SK-N-SH (cell line): ENCODE data around the gene RAPGEF3. TPM values are rescaled to one million over a fixed set of nuclear protein-coding genes. Genes with fewer than 3 reads are reported as not detected.

ENCODE experiments used
- CTCF ChIA-PET: fragments of 300-600, 350-600 bp; formaldehyde crosslinking; extraction: SDS; loops from one replicate; lab custom pipeline; 2021; lab: Yijun Ruan, JAX
- POLR2A ChIA-PET: fragments of 350-600 bp; sonication (Branson Sonifier 250); formaldehyde crosslinking; extraction: SDS; loops from one replicate; lab custom pipeline; 2020; ENCODE audit warnings: antibody characterized with exemption, inconsistent platforms; lab: Yijun Ruan, JAX
- DNase-seq: peaks from one replicate; pipeline ENCODE4 v3.0.0; 2012
- H2AFZ ChIP-seq: fragments of 200-600 bp; sonication (generic); 2 replicates; pipeline ENCODE4 v1.8.1; 2016; ENCODE audit warnings: antibody characterized with exemption, mild to moderate bottlenecking, low read depth
- H3F3A ChIP-seq: fragments of 200-600 bp; sonication (generic); replicated peaks from 2 replicates; pipeline ENCODE3; 2016; ENCODE audit warnings: antibody characterized with exemption, mild to moderate bottlenecking; ENCODE audit not compliant: insufficient read depth
- H3K27ac ChIP-seq, 2 experiments: fragments of 200-500 bp in 1 of 2; fragments of 200-600 bp in 1 of 2; sonication (Bioruptor generic) in 1 of 2; sonication (generic), shearing (Covaris generic) in 1 of 2; 2 replicates each; pipeline versions ENCODE4 v1.5.1 to v1.6.1; 2014 to 2016; ENCODE audit warnings: low read depth in 2 of 2, inconsistent platforms in 1 of 2, low read length in 1 of 2, mild to moderate bottlenecking in 1 of 2, mixed read lengths in 1 of 2
- H3K27me3 ChIP-seq: fragments of 200-600 bp; sonication (generic), shearing (Covaris generic); 2 replicates; pipeline ENCODE4 v1.6.1; 2016; ENCODE audit warnings: mixed run types; ENCODE audit not compliant: insufficient read depth
- H3K36me3 ChIP-seq, 2 experiments: fragments of 200-500 bp in 1 of 2; fragments of 200-600 bp in 1 of 2; sonication (Bioruptor generic) in 1 of 2; sonication (generic) in 1 of 2; replicated peaks in 1 of 2; 2 replicates each; pipeline versions ENCODE3 to v1.5.1; 2014 to 2016; ENCODE audit warnings: low read length in 1 of 2, mild to moderate bottlenecking in 1 of 2; ENCODE audit not compliant: insufficient read depth in 2 of 2, control insufficient read depth in 1 of 2
- H3K4me1 ChIP-seq, 2 experiments: fragments of 200-500 bp in 1 of 2; fragments of 200-600 bp in 1 of 2; sonication (Bioruptor generic) in 1 of 2; sonication (generic), shearing (Covaris generic) in 1 of 2; 2 replicates each; pipeline versions ENCODE4 v1.5.1 to v1.6.1; 2014 to 2016; ENCODE audit warnings: low read depth in 1 of 2, low read length in 1 of 2, mixed run types in 1 of 2; ENCODE audit not compliant: insufficient read depth in 2 of 2, control insufficient read depth in 1 of 2
- H3K4me2 ChIP-seq: fragments of 200-600 bp; sonication (generic), shearing (Covaris generic); 2 replicates; pipeline ENCODE4 v1.6.1; 2017; ENCODE audit warnings: mixed run types
- H3K4me3 ChIP-seq, 2 experiments: fragments of 200-500 bp in 1 of 2; fragments of 200-600 bp in 1 of 2; sonication (Bioruptor generic) in 1 of 2; sonication (generic), shearing (Covaris generic) in 1 of 2; 2 replicates each; pipeline versions ENCODE4 v1.5.1 to v1.8.1; 2014 to 2016; ENCODE audit warnings: low read depth in 2 of 2, inconsistent platforms in 1 of 2, low read length in 1 of 2, mild to moderate bottlenecking in 1 of 2, mixed read lengths in 1 of 2, moderate library complexity in 1 of 2
- H3K79me2 ChIP-seq: fragments of 200-600 bp; sonication (generic); 2 replicates; pipeline ENCODE4 v1.8.1; 2017; ENCODE audit warnings: mild to moderate bottlenecking; ENCODE audit not compliant: insufficient read depth
- H3K9ac ChIP-seq: fragments of 200-600 bp; sonication (generic); 2 replicates; pipeline ENCODE4 v1.6.1; 2017; ENCODE audit warnings: mixed run types
- H3K9me2 ChIP-seq: fragments of 200-600 bp; sonication (generic); 2 replicates; pipeline ENCODE4 v1.6.1; 2017; ENCODE audit warnings: mixed run types
- H3K9me3 ChIP-seq: fragments of 200-600 bp; sonication (generic); 2 replicates; pipeline ENCODE4 v1.6.1; 2017; ENCODE audit warnings: mixed run types, mild to moderate bottlenecking, moderate library complexity
- H4K20me1 ChIP-seq: fragments of 200-600 bp; sonication (generic); 2 replicates; pipeline ENCODE4 v1.6.1; 2017; ENCODE audit warnings: mild to moderate bottlenecking, mixed run types; ENCODE audit not compliant: insufficient read depth
- CTCF ChIP-seq: fragments of 200-600 bp; sonication (generic); IDR thresholded peaks from 2 replicates; pipeline ENCODE4 v1.6.1; 2017; ENCODE audit warnings: antibody characterized with exemption, mild to moderate bottlenecking, moderate library complexity
- FOXJ3 ChIP-seq: sonication (generic); formaldehyde crosslinking; IDR thresholded peaks from 2 replicates; pipeline ENCODE4 v1.5.1; 2020; ENCODE audit warnings: mild to moderate bottlenecking, missing genetic modification reagents
- GABPA ChIP-seq: IDR thresholded peaks from 2 replicates; pipeline ENCODE4 v1.4.0; 2012; ENCODE audit warnings: low read depth, mild to moderate bottlenecking
- IRF3 ChIP-seq: fragments of 150-350 bp; IDR thresholded peaks from 2 replicates; pipeline ENCODE4 v1.6.1; 2016; ENCODE audit warnings: mild to moderate bottlenecking, low read depth, low read length
- JUND ChIP-seq: IDR thresholded peaks from 2 replicates; pipeline ENCODE4 v1.4.0; 2012
- MAX ChIP-seq: IDR thresholded peaks from 2 replicates; pipeline ENCODE4 v1.4.0; 2012; ENCODE audit warnings: low read depth
- MXI1 ChIP-seq: IDR thresholded peaks from 2 replicates; pipeline ENCODE4 v1.6.1; 2012; ENCODE audit warnings: mild to moderate bottlenecking, low read depth, low read length, improper control_type of control experiment
- NRF1 ChIP-seq: IDR thresholded peaks from 2 replicates; pipeline ENCODE4 v1.6.1; 2012; ENCODE audit warnings: low read depth, mild to moderate bottlenecking, low read length
- RCOR1 ChIP-seq: fragments of 150-350 bp; IDR thresholded peaks from 2 replicates; pipeline ENCODE4 v1.6.1; 2017; ENCODE audit warnings: antibody characterized with exemption, low read length
- RFX5 ChIP-seq: IDR thresholded peaks from 2 replicates; pipeline ENCODE4 v1.6.1; 2012; ENCODE audit warnings: mild to moderate bottlenecking, improper control_type of control experiment, low read length
- SMC3 ChIP-seq: IDR thresholded peaks from 2 replicates; pipeline ENCODE4 v1.6.1; 2012; ENCODE audit warnings: low read depth, low read length, improper control_type of control experiment
- TAF1 ChIP-seq: IDR thresholded peaks from 2 replicates; pipeline ENCODE4 v1.6.1; 2012; ENCODE audit warnings: low read depth, mild to moderate bottlenecking, low read length, moderate library complexity, borderline replicate concordance
- TEAD4 ChIP-seq: IDR thresholded peaks from 2 replicates; pipeline ENCODE4 v1.4.0; 2012; ENCODE audit warnings: mild to moderate bottlenecking, borderline replicate concordance; ENCODE audit not compliant: insufficient read depth
- WGBS: methylation state at CpG from one replicate; pipeline ENCODE4 v1.1.6; 2017; ENCODE audit warnings: low lambda C conversion rate; 5-methylcytosine and 5-hydroxymethylcytosine counted together
- polyA plus RNA-seq, 3 experiments: library from polyadenylated mRNA; depleted of rRNA; stranded (reverse); fragments of >200 nt; gene quantifications; 2 replicates each; pipeline ENCODE4 v1.2.3, GENCODE V29; 2012

The RAPGEF3 gene
- polyA plus RNA-seq, 1 of the 3 experiments (the other 2 are of a cell fraction), result 0.90 TPM

GRCh38 chr12:47763481-47764346 is 5.0 kb upstream of the RAPGEF3 start:
- 90% methylated on average over 8 of the region's 8 CpGs for WGBS
- Histone ChIP-seq H2AFZ (no peak overlapping the region), H3K4me1 (peaks cover 7 to 45% of the 10 kb centered on the region in 2 experiments; a peak in 2 of 4 replicates), H3K4me2 (no peak overlapping the region), H3K36me3 (no peaks in the 10 kb centered on the region), H4K20me1 (no peaks in the 10 kb centered on the region), H3K27me3 (no peaks in the 10 kb centered on the region), H3K9ac (no peak overlapping the region), H3K79me2 (no peaks in the 10 kb centered on the region), H3K9me3 (no peaks in the 10 kb centered on the region), H3K4me3 (no peak overlapping the region), H3F3A (no peaks in the 10 kb centered on the region), H3K9me2 (no peaks in the 10 kb centered on the region), H3K27ac (peak overlapping the region in 1 of 2 experiments; percentile 82; a peak in 2 of 4 replicates)
- no peak for DNase-seq
- POLR2A ChIA-PET, result interaction anchor here (0.8 to 1.3 kb wide), 2 partner anchors 15 to 27 kb away, joined by 3 to 7 read pairs; no protein-coding TSS in a partner anchor
- TF ChIP-seq NRF1 (no peak), RCOR1 (no peak), MXI1 (no peak), GABPA (no peak), CTCF (no peak), SMC3 (no peak), RFX5 (no peak), TEAD4 (no peak), TAF1 (no peak), FOXJ3 (CRISPR knock-in tag) (no peak), JUND (no peak), MAX (no peak), IRF3 (no peak)
- CTCF ChIA-PET, result interaction anchor here (0.7 to 18.0 kb wide), 5 partner anchors 10 to 77 kb away, joined by 4 to 435 read pairs (median 21); partner anchors contain the start of gene SLC48A1
